ENCODE data around the gene MED20.

GRCh38 chr6:41947581-41948220, 26.8 kb upstream of the MED20 start:
- TF ChIP-seq TAF1 (IDR thresholded peaks at IDR 0.05; ENCODE audit: borderline replicate concordance, low read depth, low read length) (no peak), POLR2A (IDR thresholded peaks at IDR 0.05; ENCODE audit: low read depth, low read length) (no peak)

Measured in GM12892 (cell line).